Measurements from ENCODE around the gene RHO. TPM values are rescaled to one million over a fixed set of nuclear protein-coding genes. Genes with fewer than 3 reads are reported as not detected.

The RHO gene
- total RNA-seq, 1 donor from 2014 or later, result not detected

DNA sequence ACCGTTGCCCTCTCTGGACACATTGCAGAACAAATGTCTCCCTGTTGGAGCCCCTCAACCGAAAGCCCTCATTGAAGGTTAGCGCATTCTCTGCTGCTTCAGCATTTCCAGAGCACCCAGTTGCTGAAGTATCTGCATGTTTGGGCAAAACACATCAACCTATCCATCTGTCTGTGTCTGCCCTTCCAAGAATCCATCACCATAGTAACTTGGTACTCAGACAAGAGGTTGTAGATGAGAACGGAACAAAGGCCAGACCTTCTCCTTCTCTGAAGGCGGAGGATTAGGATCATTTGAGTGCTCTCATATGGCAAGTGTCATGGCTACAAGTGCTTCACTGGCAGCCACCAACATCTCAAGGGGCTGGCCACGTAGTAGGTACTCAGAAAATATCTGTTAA is 23.1 kb upstream of the RHO start:
- TF ChIP-seq, protein P1, sequence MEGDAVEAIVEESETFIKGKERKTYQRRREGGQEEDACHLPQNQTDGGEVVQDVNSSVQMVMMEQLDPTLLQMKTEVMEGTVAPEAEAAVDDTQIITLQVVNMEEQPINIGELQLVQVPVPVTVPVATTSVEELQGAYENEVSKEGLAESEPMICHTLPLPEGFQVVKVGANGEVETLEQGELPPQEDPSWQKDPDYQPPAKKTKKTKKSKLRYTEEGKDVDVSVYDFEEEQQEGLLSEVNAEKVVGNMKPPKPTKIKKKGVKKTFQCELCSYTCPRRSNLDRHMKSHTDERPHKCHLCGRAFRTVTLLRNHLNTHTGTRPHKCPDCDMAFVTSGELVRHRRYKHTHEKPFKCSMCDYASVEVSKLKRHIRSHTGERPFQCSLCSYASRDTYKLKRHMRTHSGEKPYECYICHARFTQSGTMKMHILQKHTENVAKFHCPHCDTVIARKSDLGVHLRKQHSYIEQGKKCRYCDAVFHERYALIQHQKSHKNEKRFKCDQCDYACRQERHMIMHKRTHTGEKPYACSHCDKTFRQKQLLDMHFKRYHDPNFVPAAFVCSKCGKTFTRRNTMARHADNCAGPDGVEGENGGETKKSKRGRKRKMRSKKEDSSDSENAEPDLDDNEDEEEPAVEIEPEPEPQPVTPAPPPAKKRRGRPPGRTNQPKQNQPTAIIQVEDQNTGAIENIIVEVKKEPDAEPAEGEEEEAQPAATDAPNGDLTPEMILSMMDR (conservative IDR thresholded peaks at IDR 0.05), result no peak
- Mint-ChIP-seq H3K27ac (ENCODE audit: unreplicated experiment) (no peak overlapping the region), H3K4me1 (no peaks in the 10 kb centered on the region), H3K4me3 (no peak overlapping the region), H3K9me3 (no peaks in the 10 kb centered on the region), H3K36me3 (ENCODE audit: low read depth) (peaks cover 6% of the 10 kb centered on the region), H3K27me3 (ENCODE audit: low read depth) (no peaks in the 10 kb centered on the region)
- DNase-seq (ENCODE audit: low read depth, low spot score), result no peak

DNA sequence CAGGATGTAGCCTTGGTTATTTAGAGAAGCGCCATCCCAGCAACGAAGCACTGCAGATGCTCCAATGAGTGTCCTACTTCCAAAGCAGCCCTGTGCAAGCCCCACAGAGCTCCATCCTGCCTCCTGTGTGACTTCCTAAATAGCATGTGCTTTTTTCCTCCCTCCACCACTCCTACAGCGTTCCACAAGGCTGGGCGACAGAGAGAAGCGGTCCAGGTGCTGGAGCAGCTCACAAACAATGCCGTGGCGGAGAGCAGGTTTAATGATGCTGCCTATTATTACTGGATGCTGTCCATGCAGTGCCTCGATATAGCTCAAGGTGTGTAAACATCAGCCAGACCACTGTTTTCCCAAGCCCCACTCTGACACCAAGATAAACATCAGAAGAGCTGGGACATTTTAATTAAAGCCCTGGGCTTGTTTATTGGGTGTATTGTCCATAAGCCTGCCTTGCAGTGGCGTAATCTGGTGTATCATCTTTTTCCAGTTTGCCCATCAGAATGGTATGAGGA is 22.2 kb upstream of the RHO start:
- H3K4me1 Mint-ChIP-seq, result no peaks in the 10 kb centered on the region
- no peaks in the 10 kb centered on the region for H3K9me3 Mint-ChIP-seq
- peaks cover 2% of the 10 kb centered on the region for H3K36me3 Mint-ChIP-seq (ENCODE audit: low read depth)
- H3K4me3 Mint-ChIP-seq, result no peak overlapping the region
- H3K27ac Mint-ChIP-seq (ENCODE audit: unreplicated experiment), result no peak overlapping the region
- TF ChIP-seq, protein P1 (conservative IDR thresholded peaks at IDR 0.05), result no peak
- DNase-seq (ENCODE audit: low read depth, low spot score), result no peak
- no peaks in the 10 kb centered on the region for H3K27me3 Mint-ChIP-seq (ENCODE audit: low read depth)

GRCh38 chr3:129507181-129507831 is 21.1 kb upstream of the RHO start:
- H3K27ac Mint-ChIP-seq (ENCODE audit: unreplicated experiment), result peak overlapping the region; percentile 78
- no peaks in the 10 kb centered on the region for H3K9me3 Mint-ChIP-seq
- no peak overlapping the region for H3K4me3 Mint-ChIP-seq
- TF ChIP-seq, protein P1 (conservative IDR thresholded peaks at IDR 0.05), result no peak
- H3K27me3 Mint-ChIP-seq (ENCODE audit: low read depth), result no peaks in the 10 kb centered on the region
- H3K4me1 Mint-ChIP-seq, result no peaks in the 10 kb centered on the region
- peaks cover 2% of the 10 kb centered on the region for H3K36me3 Mint-ChIP-seq (ENCODE audit: low read depth)
- no peak for DNase-seq (ENCODE audit: low read depth, low spot score)

DNA sequence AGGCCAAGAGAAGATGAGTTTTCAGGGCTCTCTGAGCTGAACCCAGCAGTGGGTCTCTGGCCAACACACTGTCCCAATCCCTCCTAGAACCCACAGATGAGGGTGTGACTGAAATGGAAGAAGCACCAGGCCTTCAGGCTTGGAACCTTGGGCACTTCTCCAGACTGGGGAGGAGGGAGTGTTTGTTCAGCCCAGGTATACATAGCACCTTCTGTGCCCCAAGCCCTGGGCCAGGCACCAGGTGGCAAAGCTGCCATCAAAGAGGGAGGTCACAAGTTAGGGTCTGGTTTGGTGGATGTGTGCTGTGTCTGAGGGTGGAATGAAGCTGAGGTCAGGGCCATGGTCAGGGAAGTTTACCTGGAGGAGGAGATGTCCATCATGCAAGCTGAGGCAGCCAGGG is 15.8 kb upstream of the RHO start:
- H3K4me3 Mint-ChIP-seq, result no peak overlapping the region
- TF ChIP-seq, protein P1 (conservative IDR thresholded peaks at IDR 0.05), result no peak
- H3K27me3 Mint-ChIP-seq (ENCODE audit: low read depth), result no peaks in the 10 kb centered on the region
- H3K9me3 Mint-ChIP-seq, result no peaks in the 10 kb centered on the region
- H3K4me1 Mint-ChIP-seq, result no peaks in the 10 kb centered on the region
- no peak for DNase-seq (ENCODE audit: low read depth, low spot score)
- H3K36me3 Mint-ChIP-seq (ENCODE audit: low read depth), result no peaks in the 10 kb centered on the region
- no peak overlapping the region for H3K27ac Mint-ChIP-seq (ENCODE audit: unreplicated experiment)

DNA sequence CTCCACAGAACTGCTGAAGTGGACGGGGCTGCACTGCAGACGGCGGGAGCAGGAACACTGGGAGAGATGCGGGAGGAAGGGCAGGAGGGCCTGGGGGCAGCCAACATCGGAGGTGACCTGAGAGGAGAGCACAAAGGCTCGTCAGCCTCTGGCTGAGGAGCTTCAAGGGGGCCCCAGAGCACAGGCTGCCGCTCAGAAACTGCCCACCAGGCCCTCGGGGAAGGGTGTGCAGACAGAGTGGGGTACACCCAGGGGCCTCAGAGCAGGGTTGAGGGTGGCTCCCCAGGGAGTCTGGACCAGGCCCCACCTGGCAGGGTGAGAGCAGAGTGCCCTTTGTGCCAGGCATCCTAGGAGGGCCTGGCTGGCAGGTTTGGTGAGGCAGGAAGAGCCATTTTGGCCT is 14.7 kb upstream of the RHO start:
- H3K4me1 Mint-ChIP-seq, result no peaks in the 10 kb centered on the region
- no peaks in the 10 kb centered on the region for H3K27me3 Mint-ChIP-seq (ENCODE audit: low read depth)
- TF ChIP-seq, protein P1 (conservative IDR thresholded peaks at IDR 0.05), result no peak
- H3K4me3 Mint-ChIP-seq, result no peak overlapping the region
- no peak for DNase-seq (ENCODE audit: low read depth, low spot score)
- H3K27ac Mint-ChIP-seq (ENCODE audit: unreplicated experiment), result no peak overlapping the region
- H3K9me3 Mint-ChIP-seq, result no peaks in the 10 kb centered on the region
- H3K36me3 Mint-ChIP-seq (ENCODE audit: low read depth), result no peaks in the 10 kb centered on the region

Measured in neural crest cell (in vitro differentiated cells).